Heart left ventricle (tissue), 16 donors: ENCODE data around the gene MLIP. TPM values are rescaled to one million over a fixed set of nuclear protein-coding genes. Genes with fewer than 3 reads are reported as not detected.
A peak's percentile ranks its signal among the peaks of the same experiment; 100 is the strongest.
"Not testable (repeated sequence)": the region's sequence is repeated elsewhere in the genome, so short reads cannot be mapped to it uniquely, and the experiment has no call there.

Experiments used
- ATAC-seq, 4 donors: fragments of 200-7000 bp; cut with Tn5 transposase; one replicate each; pipeline ENCODE4 v1.9.1; 2020 to 2022; ENCODE audit warnings: moderate library complexity in 4 of 4, mild to moderate bottlenecking in 3 of 4, moderate number of reproducible peaks in 1 of 4
- DNase-seq, 5 donors: peaks; one replicate each; pipeline ENCODE4 v3.0.0-alpha.2; 2020
- H3K27ac ChIP-seq, 12 donors: fragments of 200-600 bp; sonication (generic) in 4 of 12; one replicate each; pipeline versions ENCODE4 v1.5.0 to v1.8.0; 2016 to 2022; ENCODE audit warnings: mild to moderate bottlenecking in 2 of 12
- H3K27me3 ChIP-seq, 9 donors: fragments of 200-600 bp; sonication (generic) in 2 of 9; one replicate each; pipeline versions ENCODE4 v1.5.1 to v1.8.0; 2016 to 2022; ENCODE audit warnings: mild to moderate bottlenecking in 3 of 9
- H3K36me3 ChIP-seq, 9 donors: fragments of 200-600 bp; sonication (generic) in 2 of 9; one replicate each; pipeline versions ENCODE4 v1.5.0 to v1.8.0; 2018 to 2022; ENCODE audit warnings: mild to moderate bottlenecking in 2 of 9
- H3K4me1 ChIP-seq, 12 donors: fragments of 200-600 bp; sonication (generic) in 4 of 12; one replicate each; pipeline versions ENCODE4 v1.5.0 to v1.8.0; 2016 to 2022; ENCODE audit warnings: mild to moderate bottlenecking in 3 of 12
- H3K4me3 ChIP-seq, 12 donors: fragments of 200-600 bp; sonication (generic) in 4 of 12; one replicate each; pipeline versions ENCODE4 v1.5.0 to v1.8.0; 2017 to 2022; ENCODE audit warnings: mild to moderate bottlenecking in 9 of 12, moderate library complexity in 4 of 12
- H3K9me3 ChIP-seq, 12 donors: fragments of 200-600 bp; sonication (generic) in 4 of 12; one replicate each; pipeline versions ENCODE4 v1.5.0 to v1.8.0; 2016 to 2022; ENCODE audit warnings: mild to moderate bottlenecking in 1 of 12
- POLR2A ChIP-seq, 2 donors: fragments of 450-650 bp; IDR thresholded peaks; one replicate each; pipeline ENCODE4 v1.6.1; 2017; ENCODE audit warnings: antibody characterized with exemption in 2 of 2, mild to moderate bottlenecking in 2 of 2, moderate library complexity in 2 of 2
- WGBS, 4 donors: extraction: QIAGEN DNeasy Blood & Tissue Kit in 2 of 4; methylation state at CpG; one replicate each; pipeline versions ENCODE4 v1.1.5 to v1.1.7; 2013 to 2018; 5-methylcytosine and 5-hydroxymethylcytosine counted together
- intact Hi-C, 10 donors: fragments of 100-400 bp; cut with DNase I; formaldehyde crosslinking; loops; one replicate each; pipeline versions ENCODE4 v1.11.1 to v1.14.2; 2022
- polyA plus RNA-seq, 2 donors: library from polyadenylated mRNA; stranded (reverse); fragments of 200-250 nt; gene quantifications; one replicate each; pipeline ENCODE4 v1.2.3, GENCODE V29; 2013
- total RNA-seq, 9 donors: library from RNA; depleted of rRNA in 2 of 9; stranded (reverse); fragments of >200 nt in 2 of 9; fragmentation: NEBNext Ultra II Directional in 3 of 9; extraction: Animal tissue kit (Norgen Biotek cat#: 25700) in 3 of 9; gene quantifications; one replicate each; pipeline versions ENCODE4 v1.1.0 to v1.2.4, GENCODE V29; 2016 to 2023
- TF ChIP-seq, protein P1 (sequence below), 12 donors: fragments of 200-600 bp; sonication (generic) in 4 of 12; IDR thresholded peaks; one replicate each; pipeline versions ENCODE4 v1.5.0 to v1.8.0; 2018 to 2022; ENCODE audit warnings: antibody characterized with exemption in 12 of 12, mild to moderate bottlenecking in 5 of 12
- donor health status: ischemic (EF 13 %, LVEDD 7.1; RV severe dilation, severe dysfunction).
- donor health status: healthy with polysubstance abuse.
- donor health status: DM: no; HTN: yes; CAD: no.
- donor health status: DM: no; HTN: no; CAD: no.
- donor health status: ischemic (EF 25% LVEDD 6.9; RV normal size, moderate dysfunction).
- donor health status: ischemic (EF 25% LVEDD 5.7; RV mildly dilated, moderate dysfunction).
- donor health status: healthy.
- donor health status: DM: yes; HTN: yes; CAD: no.
- donor health status: ischemic (EF 35%, LVEDD 5.7; RV mildly dilated, moderate dysfunction).
- donor health status: nonischemic (EF 11% LVEDD 7.7; RV severe dilation, severe dysfunction).
- donor health status: DM: yes; HTN: yes; CAD: no.
- donor health status: PGD.
- donor health status: ischemic (EF 29% LVEDD 5.4; RV normal size, mild dysfunction).
- donor health status: nonischemic (EF 23%, LVEDD 6.1; RV moderate dilation, normal function).

Gene MLIP
- total and polyA plus RNA-seq, 11 donors = 130 to 522 (median 360) TPM

GRCh38 chr6:54248994-54249393 is 137.8 kb downstream of the MLIP start:
- no peak for DNase-seq
- Histone ChIP-seq H3K4me3 (no peak overlapping the region), H3K27me3 (no peaks in the 10 kb centered on the region), H3K27ac (no peak overlapping the region), H3K4me1 (peaks cover 0 to 13% (median 0%) of the 10 kb centered on the region in 12 donors), H3K36me3 (no peaks in the 10 kb centered on the region), H3K9me3 (no peaks in the 10 kb centered on the region)
- WGBS, 4 donors = 82 to 92% (median 85%) methylated on average over 1 of the region's 1 CpG
- TF ChIP-seq POLR2A (IDR thresholded peaks at IDR 0.05) = no peak
- TF ChIP-seq, protein P1, sequence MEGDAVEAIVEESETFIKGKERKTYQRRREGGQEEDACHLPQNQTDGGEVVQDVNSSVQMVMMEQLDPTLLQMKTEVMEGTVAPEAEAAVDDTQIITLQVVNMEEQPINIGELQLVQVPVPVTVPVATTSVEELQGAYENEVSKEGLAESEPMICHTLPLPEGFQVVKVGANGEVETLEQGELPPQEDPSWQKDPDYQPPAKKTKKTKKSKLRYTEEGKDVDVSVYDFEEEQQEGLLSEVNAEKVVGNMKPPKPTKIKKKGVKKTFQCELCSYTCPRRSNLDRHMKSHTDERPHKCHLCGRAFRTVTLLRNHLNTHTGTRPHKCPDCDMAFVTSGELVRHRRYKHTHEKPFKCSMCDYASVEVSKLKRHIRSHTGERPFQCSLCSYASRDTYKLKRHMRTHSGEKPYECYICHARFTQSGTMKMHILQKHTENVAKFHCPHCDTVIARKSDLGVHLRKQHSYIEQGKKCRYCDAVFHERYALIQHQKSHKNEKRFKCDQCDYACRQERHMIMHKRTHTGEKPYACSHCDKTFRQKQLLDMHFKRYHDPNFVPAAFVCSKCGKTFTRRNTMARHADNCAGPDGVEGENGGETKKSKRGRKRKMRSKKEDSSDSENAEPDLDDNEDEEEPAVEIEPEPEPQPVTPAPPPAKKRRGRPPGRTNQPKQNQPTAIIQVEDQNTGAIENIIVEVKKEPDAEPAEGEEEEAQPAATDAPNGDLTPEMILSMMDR (IDR thresholded peaks at IDR 0.05) = no peak
- intact Hi-C loops = no loop called here
- no peak for ATAC-seq

DNA sequence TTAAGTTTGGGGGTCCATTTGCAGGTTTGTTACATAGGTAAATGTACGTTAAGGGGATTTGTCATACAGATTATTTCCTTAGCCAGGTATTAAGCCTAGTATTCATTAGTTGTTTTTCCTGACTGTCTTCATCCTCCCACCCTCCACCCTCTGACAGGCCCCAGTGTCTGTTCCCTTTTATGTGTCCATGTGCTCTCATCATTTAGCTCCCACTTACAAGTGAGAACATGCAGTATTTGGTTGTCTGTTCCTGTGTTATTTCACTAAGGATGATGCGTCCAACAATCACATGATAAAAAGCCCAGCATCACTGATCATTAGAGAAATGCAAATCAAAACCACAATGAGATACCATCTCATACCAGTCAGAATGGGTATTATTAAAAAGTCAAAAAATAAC is 138.6 kb downstream of the MLIP start:
- H3K4me1 ChIP-seq, H3K27ac ChIP-seq, H3K36me3 ChIP-seq, DNase-seq, intact Hi-C loops, H3K9me3 ChIP-seq, H3K4me3 ChIP-seq, H3K27me3 ChIP-seq: not testable (repeated sequence)
- WGBS, 4 donors = 56 to 66% (median 63%) methylated on average over 2 of the region's 2 CpGs
- peak in 1 of 4 donors; percentile 24 for ATAC-seq

- Histone ChIP-seq H3K36me3 (no peaks in the 10 kb centered on the region), H3K4me1 (peaks cover 0 to 31% (median 12%) of the 10 kb centered on the region in 12 donors), H3K4me3 (no peak overlapping the region), H3K27ac (peak overlapping the region in 1 of 12 donors; percentile 22), H3K9me3 (no peaks in the 10 kb centered on the region), H3K27me3 (no peaks in the 10 kb centered on the region)
- DNase-seq (no peak), ATAC-seq (no peak)
- TF ChIP-seq, protein P1 (IDR thresholded peaks at IDR 0.05) = no peak
- TF ChIP-seq POLR2A (IDR thresholded peaks at IDR 0.05) = no peak
- WGBS, 4 donors = 87 to 95% (median 94%) methylated on average over 1 of the region's 1 CpG
- intact Hi-C loops = no loop called here
Observed at GRCh38 chr6:54252496-54252895, 141.3 kb downstream of the MLIP start.

DNA sequence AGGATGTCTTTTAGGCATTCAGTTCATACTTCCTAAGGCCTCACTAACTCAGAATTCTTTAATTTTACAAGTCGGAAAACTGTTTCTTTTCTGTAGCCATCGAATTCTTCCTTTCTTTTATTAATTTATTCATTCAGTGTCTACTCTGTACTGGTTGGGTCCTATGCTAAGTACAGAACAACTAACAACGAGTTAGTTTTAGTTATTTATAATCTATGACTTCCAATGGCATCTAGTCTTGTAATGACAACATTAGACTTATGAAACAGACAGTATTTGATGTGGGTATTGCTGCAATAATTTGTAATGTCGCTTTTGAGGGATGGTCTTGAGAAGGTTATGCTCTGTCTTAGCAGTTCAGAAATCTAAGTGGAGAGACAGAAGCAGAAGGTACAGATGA is 141.7 kb downstream of the MLIP start:
- Histone ChIP-seq H3K27me3 (no peaks in the 10 kb centered on the region), H3K4me3 (no peak overlapping the region), H3K27ac (peak overlapping the region in 1 of 12 donors; percentile 22), H3K9me3 (no peaks in the 10 kb centered on the region), H3K4me1 (peaks cover 0 to 34% (median 12%) of the 10 kb centered on the region in 12 donors), H3K36me3 (peaks cover 0 to 1% (median 0%) of the 10 kb centered on the region in 9 donors)
- intact Hi-C loops = no loop called here
- WGBS, 4 donors = 86 to 90% (median 88%) methylated on average over 4 of the region's 4 CpGs
- TF ChIP-seq POLR2A (IDR thresholded peaks at IDR 0.05) = no peak
- TF ChIP-seq, protein P1 (IDR thresholded peaks at IDR 0.05) = no peak
- DNase-seq (no peak), ATAC-seq (no peak)

- 29 to 48% (median 39%) methylated on average over 2 of the region's 2 CpGs for WGBS, 4 donors
- H3K9me3 ChIP-seq = no peaks in the 10 kb centered on the region
- intact Hi-C loops = no loop called here
- H3K4me3 ChIP-seq = no peak overlapping the region
- H3K27ac ChIP-seq = peak overlapping the region in 10 of 12 donors; percentile 3 to 87 (median 70)
- TF ChIP-seq, protein P1 (IDR thresholded peaks at IDR 0.05) = no peak
- TF ChIP-seq POLR2A (IDR thresholded peaks at IDR 0.05) = no peak
- H3K27me3 ChIP-seq = no peaks in the 10 kb centered on the region
- DNase-seq = no peak
- peak; percentile 19 to 49 (median 27) for ATAC-seq
- H3K36me3 ChIP-seq = peaks cover 0 to 8% (median 0%) of the 10 kb centered on the region in 9 donors
- H3K4me1 ChIP-seq = peaks cover 0 to 34% (median 12%) of the 10 kb centered on the region in 12 donors
Observed at GRCh38 chr6:54254886-54255285, 143.6 kb downstream of the MLIP start.
